Activated CD8-positive, alpha-beta memory T cell treated with anti-CD3 and anti-CD28 coated beads, Interleukin-2, amount 50 U/mL, for 1 hour (primary cell): ENCODE results near the gene CLEC4G.

Source experiments
- DNase-seq: peaks from one replicate; pipeline ENCODE4 v3.0.0-alpha.2; 2020; ENCODE audit errors: extremely low read depth

The CLEC4G gene

GRCh38 chr19:7729211-7729610, 2.7 kb downstream of the CLEC4G start:
- no peak for DNase-seq

GRCh38 chr19:7725791-7726190, 6.1 kb downstream of the CLEC4G start:
- no peak for DNase-seq

GRCh38 chr19:7722231-7722651, 9.7 kb downstream of the CLEC4G start:
- no peak for DNase-seq

- no peak for DNase-seq
Observed at GRCh38 chr19:7720351-7720750, 11.6 kb downstream of the CLEC4G start.

- DNase-seq, result no peak
Observed at GRCh38 chr19:7718668-7719067, 13.2 kb downstream of the CLEC4G start.

- DNase-seq, result no peak
Observed at GRCh38 chr19:7716762-7717161, 15.1 kb downstream of the CLEC4G start.

GRCh38 chr19:7715671-7716070, 16.2 kb downstream of the CLEC4G start:
- DNase-seq, result no peak

GRCh38 chr19:7710616-7711015, 21.3 kb downstream of the CLEC4G start:
- no peak for DNase-seq

- no peak for DNase-seq
Observed at GRCh38 chr19:7709932-7710460, 21.9 kb downstream of the CLEC4G start.

- DNase-seq, result no peak
Observed at GRCh38 chr19:7706955-7707456, 24.9 kb downstream of the CLEC4G start.

GRCh38 chr19:7706188-7706954, 25.5 kb downstream of the CLEC4G start:
- DNase-seq, result no peak

GRCh38 chr19:7705387-7706187, 26.3 kb downstream of the CLEC4G start:
- peak; percentile 30 for DNase-seq

GRCh38 chr19:7704280-7705060, 27.4 kb downstream of the CLEC4G start:
- DNase-seq, result no peak

GRCh38 chr19:7703332-7703731, 28.6 kb downstream of the CLEC4G start:
- no peak for DNase-seq

GRCh38 chr19:7701654-7702457, 30.1 kb downstream of the CLEC4G start, which contains the start of gene FCER2:
Gene FCER2 (minus strand): TSS chr19:7702131. CDS start chr19:7699760, 2,371 bp downstream.
- DNase-seq, result no peak

GRCh38 chr19:7701049-7701653, 30.8 kb downstream of the CLEC4G start:
- DNase-seq, result no peak

- DNase-seq, result no peak
Observed at GRCh38 chr19:7699417-7700401, 32.2 kb downstream of the CLEC4G start.

GRCh38 chr19:7699003-7699402, 32.9 kb downstream of the CLEC4G start:
- DNase-seq, result no peak

GRCh38 chr19:7698583-7698982, 33.3 kb downstream of the CLEC4G start:
- DNase-seq, result no peak
